GM12891 (cell line): ENCODE results near the gene CCDC69.

Experiments used
- DNase-seq: peaks from one replicate; pipeline ENCODE4 v3.0.0; 2011; ENCODE audit warnings: low spot score; ENCODE audit not compliant: insufficient read length
- FAIRE-seq: peaks from 2 replicates; lab custom pipeline; 2011; peaks lifted over from hg19 to GRCh38; lab: Jason Lieb, UNC
- PAX5 ChIP-seq: IDR thresholded peaks from 2 replicates; pipeline ENCODE4 v1.6.1; 2011; ENCODE audit warnings: low read length, moderate library complexity, mild to moderate bottlenecking; ENCODE audit not compliant: insufficient read depth, severe bottlenecking
- POLR2A ChIP-seq: IDR thresholded peaks from 2 replicates; pipeline ENCODE4 v1.6.1; 2011; ENCODE audit warnings: low read depth, low read length, control low read depth
- POLR2AphosphoS5 ChIP-seq: IDR thresholded peaks from 2 replicates; pipeline ENCODE4 v1.6.1; 2011; ENCODE audit warnings: low read depth, low read length, control low read depth
- POU2F2 ChIP-seq: IDR thresholded peaks from 2 replicates; pipeline ENCODE4 v1.6.1; 2011; ENCODE audit warnings: low read depth, mild to moderate bottlenecking, control low read depth, low read length, moderate library complexity
- SPI1 ChIP-seq: IDR thresholded peaks from 2 replicates; pipeline ENCODE4 v1.6.1; 2011; ENCODE audit warnings: low read depth, low read length, control low read depth
- TAF1 ChIP-seq: IDR thresholded peaks from 2 replicates; pipeline ENCODE4 v1.6.1; 2011; ENCODE audit warnings: low read depth, low read length, control low read depth

The CCDC69 gene

GRCh38 chr5:151214614-151215545 lies 9.0 kb downstream of the CCDC69 start:
- DNase-seq (peak; percentile 43), FAIRE-seq (peak; percentile 98)
- peak; percentile 72 for TF ChIP-seq POU2F2
- peak; percentile 85 for TF ChIP-seq POLR2A
- TF ChIP-seq PAX5, result peak; percentile 36
- no peak; the same call in none of the 2 replicates for TF ChIP-seq POLR2AphosphoS5
- TF ChIP-seq SPI1, result peak; percentile 93
- TF ChIP-seq TAF1, result 0 out of 2 replicates have a peak, but pooled peaks have one; percentile 51

- DNase-seq (peak; percentile 66), FAIRE-seq (no peak)
- TF ChIP-seq POLR2AphosphoS5 (peak; percentile 94), SPI1 (no peak), POLR2A (peak; percentile 95), TAF1 (peak; percentile 90), POU2F2 (peak; percentile 67), PAX5 (no peak)
Measured at GRCh38 chr5:151213803-151214613, 9.9 kb downstream of the CCDC69 start.

- TF ChIP-seq SPI1, result no peak
- TF ChIP-seq POLR2A, result peak; percentile 50; the same call in 1 of the 2 replicates
- TF ChIP-seq POLR2AphosphoS5, result no peak; the same call in 1 of the 2 replicates
- DNase-seq (no peak), FAIRE-seq (peak; percentile 80)
Measured at GRCh38 chr5:151212406-151212798, 11.5 kb downstream of the CCDC69 start.

GRCh38 chr5:151208481-151208914 lies 15.4 kb downstream of the CCDC69 start:
- TF ChIP-seq TAF1, result no peak
- TF ChIP-seq SPI1, result no peak
- TF ChIP-seq POU2F2, result no peak
- TF ChIP-seq POLR2AphosphoS5, result no peak
- no peak for TF ChIP-seq PAX5
- no peak for TF ChIP-seq POLR2A
- no peak for DNase-seq
- FAIRE-seq, result no peak

- no peak for TF ChIP-seq PAX5
- TF ChIP-seq POLR2A, result no peak
- TF ChIP-seq POU2F2, result no peak
- no peak for TF ChIP-seq SPI1
- no peak for TF ChIP-seq POLR2AphosphoS5
- TF ChIP-seq TAF1, result no peak
- FAIRE-seq, result no peak
- no peak for DNase-seq
Measured at GRCh38 chr5:151205411-151205810, 18.5 kb downstream of the CCDC69 start.

- TF ChIP-seq POU2F2, result no peak
- no peak for TF ChIP-seq TAF1
- TF ChIP-seq PAX5, result no peak
- no peak for TF ChIP-seq POLR2A
- no peak for TF ChIP-seq POLR2AphosphoS5
- TF ChIP-seq SPI1, result no peak
- FAIRE-seq (no peak), DNase-seq (no peak)
Measured at GRCh38 chr5:151204051-151204450, 19.8 kb downstream of the CCDC69 start.

- no peak for DNase-seq
- FAIRE-seq, result peak; percentile 51
- TF ChIP-seq POU2F2 (no peak), POLR2A (no peak), TAF1 (no peak), SPI1 (no peak), PAX5 (no peak), POLR2AphosphoS5 (no peak)
Measured at GRCh38 chr5:151202381-151203139, 21.3 kb downstream of the CCDC69 start.

GRCh38 chr5:151200913-151201595 lies 22.8 kb downstream of the CCDC69 start:
- FAIRE-seq, result no peak
- TF ChIP-seq TAF1 (no peak), PAX5 (no peak), POU2F2 (no peak), SPI1 (no peak), POLR2AphosphoS5 (no peak), POLR2A (no peak)
- DNase-seq, result no peak

GRCh38 chr5:151199581-151200185 lies 24.2 kb downstream of the CCDC69 start:
- no peak for FAIRE-seq
- TF ChIP-seq POLR2A (no peak), POU2F2 (no peak)
- DNase-seq, result no peak
